Measurements from ENCODE around the gene CSRNP2. TPM values are rescaled to one million over a fixed set of nuclear protein-coding genes. Genes with fewer than 3 reads are reported as not detected.

The CSRNP2 gene, protein sequence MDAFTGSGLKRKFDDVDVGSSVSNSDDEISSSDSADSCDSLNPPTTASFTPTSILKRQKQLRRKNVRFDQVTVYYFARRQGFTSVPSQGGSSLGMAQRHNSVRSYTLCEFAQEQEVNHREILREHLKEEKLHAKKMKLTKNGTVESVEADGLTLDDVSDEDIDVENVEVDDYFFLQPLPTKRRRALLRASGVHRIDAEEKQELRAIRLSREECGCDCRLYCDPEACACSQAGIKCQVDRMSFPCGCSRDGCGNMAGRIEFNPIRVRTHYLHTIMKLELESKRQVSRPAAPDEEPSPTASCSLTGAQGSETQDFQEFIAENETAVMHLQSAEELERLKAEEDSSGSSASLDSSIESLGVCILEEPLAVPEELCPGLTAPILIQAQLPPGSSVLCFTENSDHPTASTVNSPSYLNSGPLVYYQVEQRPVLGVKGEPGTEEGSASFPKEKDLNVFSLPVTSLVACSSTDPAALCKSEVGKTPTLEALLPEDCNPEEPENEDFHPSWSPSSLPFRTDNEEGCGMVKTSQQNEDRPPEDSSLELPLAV
- total RNA-seq, result 14.4 and 17.4 TPM in 2 replicates

DNA sequence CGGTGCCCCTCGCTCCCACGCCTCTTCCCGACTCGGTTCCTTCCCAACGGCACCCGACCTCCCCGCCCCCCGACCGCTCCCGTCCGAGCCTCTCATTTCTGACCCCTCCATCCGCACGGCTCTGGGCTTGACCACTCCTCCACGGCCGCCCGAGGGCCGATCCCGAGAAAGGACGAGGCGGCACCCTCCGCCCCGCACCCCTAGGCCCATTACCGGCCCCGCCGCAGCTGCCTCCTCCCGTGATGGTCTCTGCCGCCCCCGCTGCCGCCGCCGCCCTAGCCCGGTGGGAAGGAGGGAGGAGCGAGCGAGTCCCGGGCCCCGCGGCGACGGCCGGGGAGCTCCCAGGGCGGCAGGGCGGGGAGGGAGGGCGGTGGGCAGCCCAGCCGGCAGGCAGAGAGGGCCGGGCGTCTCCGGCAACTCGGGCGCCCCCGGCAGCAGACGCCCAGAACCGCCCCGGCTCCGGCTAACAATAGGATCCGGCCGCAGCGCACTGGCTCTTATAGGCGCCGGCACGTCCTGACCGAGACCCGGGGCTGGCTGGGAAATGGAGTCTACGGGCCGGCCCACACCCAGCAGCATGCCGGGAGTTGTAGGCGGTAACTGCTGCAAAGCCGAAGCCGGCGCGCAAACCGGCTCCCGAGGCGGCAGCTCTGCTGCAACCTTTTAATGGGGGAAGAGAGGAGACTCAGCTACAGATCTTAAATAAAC, at the start of gene CSRNP2:
TSS of gene CSRNP2 (minus strand) at position 471 of the 708 bp plus-strand sequence. CDS start 7,035 bp downstream, outside the sequence.

DNA sequence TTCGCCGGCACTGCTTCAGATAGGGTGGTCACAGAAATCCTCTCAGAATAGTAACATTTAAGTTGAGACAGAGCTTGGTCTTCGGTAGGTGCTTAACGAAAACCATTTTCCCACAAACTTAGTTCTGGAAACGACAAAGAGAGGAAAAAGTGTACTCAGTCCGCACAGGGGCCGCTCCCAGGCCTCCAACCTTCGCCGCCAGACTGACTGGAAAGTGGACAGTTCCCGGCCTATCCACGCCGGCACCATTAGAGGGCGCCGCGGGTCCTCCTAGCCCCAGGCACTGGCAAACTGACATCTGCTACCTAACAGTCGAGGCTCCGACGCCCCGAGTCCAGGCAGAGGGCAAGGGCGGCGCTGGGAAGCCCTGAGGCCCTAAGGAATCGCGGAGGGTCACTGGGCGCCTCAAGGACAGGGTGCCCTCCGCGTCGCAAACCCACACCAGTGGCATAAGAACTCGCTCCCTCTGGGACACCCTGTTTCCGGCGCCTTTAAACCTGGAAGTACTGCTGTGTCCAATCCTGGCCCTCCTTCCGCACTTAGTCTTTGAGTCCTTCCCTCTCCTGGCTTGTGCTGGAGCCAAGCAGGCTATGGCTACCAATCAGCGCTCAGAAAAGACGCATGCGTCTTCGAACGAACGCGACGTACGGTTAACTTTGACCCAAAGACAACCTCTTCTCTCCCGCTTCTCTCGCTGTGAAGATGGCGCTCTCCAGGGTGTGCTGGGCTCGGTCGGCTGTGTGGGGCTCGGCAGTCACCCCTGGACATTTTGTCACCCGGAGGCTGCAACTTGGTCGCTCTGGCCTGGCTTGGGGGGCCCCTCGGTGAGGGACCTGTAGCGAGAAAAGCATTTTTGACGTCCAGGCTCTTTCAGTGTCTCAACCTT, 35.5 kb downstream of the CSRNP2 start, which contains the start of gene LETMD1:
TSS of gene LETMD1 (plus strand) at position 673 of the 886 bp plus-strand sequence. CDS start at position 703, 30 bp downstream.

DNA sequence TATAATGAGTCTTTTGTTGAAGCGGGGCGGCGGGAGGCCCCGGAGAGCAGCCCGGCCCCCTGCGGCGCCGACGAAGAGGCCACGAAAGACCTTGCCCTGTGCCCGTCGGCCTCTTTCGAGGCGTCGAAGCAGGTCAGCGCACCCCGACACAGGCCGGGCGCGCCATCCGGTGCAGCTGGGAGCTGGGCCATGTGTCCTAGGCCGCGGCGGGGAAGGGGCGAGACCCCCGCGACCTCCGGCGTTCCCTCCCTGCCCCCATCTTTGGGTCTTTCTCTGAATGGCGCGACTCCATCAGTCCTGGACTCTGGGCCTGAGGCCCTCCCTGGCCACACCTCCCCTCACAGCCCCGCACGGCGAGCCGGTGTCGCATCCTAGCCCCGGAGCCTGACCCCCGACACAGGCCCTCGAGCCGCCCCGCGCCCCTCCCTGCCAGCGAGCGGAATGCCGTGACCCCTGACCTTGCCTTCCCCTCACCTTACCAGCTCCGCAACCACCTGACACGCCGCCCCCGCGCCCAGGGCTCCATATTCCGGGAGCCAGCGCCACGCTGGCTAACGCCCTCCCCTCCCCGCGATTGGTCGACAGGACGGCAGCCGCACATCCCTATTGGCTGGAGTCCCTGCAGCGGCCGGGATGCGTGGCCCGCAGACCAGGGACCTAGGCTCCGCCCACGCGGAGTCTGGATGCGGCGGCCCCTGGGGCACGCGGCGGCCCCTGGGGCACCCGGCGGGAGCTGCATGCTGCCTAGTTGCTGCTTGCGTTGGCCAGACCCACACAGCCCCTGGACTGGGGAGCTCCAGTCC, 57.4 kb downstream of the CSRNP2 start, which contains the start of gene SLC11A2:
TSS of gene SLC11A2 (minus strand) at position 549 of the 803 bp plus-strand sequence. CDS start 15,656 bp downstream, outside the sequence.

Other genes with a start within 250 kb of the CSRNP2 start
- gene TMPRSS12, start 240.7 kb downstream of the CSRNP2 start, total RNA-seq, result not detected in 2 replicates
- not detected in 2 replicates for gene HIGD1C, start 131.1 kb downstream of the CSRNP2 start, total RNA-seq
- 36.0 and 44.6 TPM in 2 replicates for gene SLC11A2, start 57.2 kb downstream of the CSRNP2 start, total RNA-seq
- gene LETMD1, start 35.3 kb downstream of the CSRNP2 start, total RNA-seq, result 35.1 and 42.4 TPM in 2 replicates
- gene TFCP2, start 89.5 kb upstream of the CSRNP2 start, total RNA-seq, result 10.0 and 16.1 TPM in 2 replicates
- gene POU6F1, start 134.5 kb upstream of the CSRNP2 start, total RNA-seq, result 1.5 and 2.2 TPM in 2 replicates
- 88.1 and 90.7 TPM in 2 replicates for gene DAZAP2, start 155.2 kb upstream of the CSRNP2 start, total RNA-seq
- gene SMAGP, start 186.8 kb upstream of the CSRNP2 start, total RNA-seq, result 17.0 and 21.4 TPM in 2 replicates
- not detected in 2 replicates for gene BIN2, start 240.6 kb upstream of the CSRNP2 start, total RNA-seq

Measured in dermis lymphatic vessel endothelial cell (primary cell).